ENCODE results near the gene F12. TPM values are rescaled to one million over a fixed set of nuclear protein-coding genes. Genes with fewer than 3 reads are reported as not detected.
A peak's percentile ranks its signal among the peaks of the same experiment; 100 is the strongest.
"Not testable (repeated sequence)": the region's sequence is repeated elsewhere in the genome, so short reads cannot be mapped to it uniquely, and the experiment has no call there.

Gene F12
- total RNA-seq, 4 donors from 2014 or later = 0.36 to 1.2 (median 0.95) TPM; not detected in 1

GRCh38 chr5:177425196-177425800 lies 15.9 kb upstream of the F12 start:
- no peaks in the 10 kb centered on the region for H3K9me3 ChIP-seq
- peak overlapping the region; percentile 59 to 64 (median 63) for H3K4me3 ChIP-seq
- DNase-seq (no peak), ATAC-seq (no peak)
- no peaks in the 10 kb centered on the region for H3K27me3 ChIP-seq
- peaks cover 24% of the 10 kb centered on the region in 2 donors for H3K4me1 ChIP-seq
- intact Hi-C loops (cut with DNase I; ENCODE audit: low total_unique reads) (no loop called here), in situ Hi-C loops (cut with MboI; ENCODE audit: low sequenced_read_pairs in 4 of 4) (no loop called here)
- TF ChIP-seq POLR2A (IDR thresholded peaks at IDR 0.05) (no peak), CTCF (IDR thresholded peaks at IDR 0.05 in 4 of 5, conservative IDR thresholded peaks at IDR 0.05 in 1 of 5) (no peak)
- H3K36me3 ChIP-seq = no peaks in the 10 kb centered on the region
- H3K27ac ChIP-seq = peak overlapping the region; percentile 87 to 93 (median 89)

- Histone ChIP-seq H3K4me3 (no peak overlapping the region), H3K4me1 (peaks cover 20 to 24% of the 10 kb centered on the region in 2 donors), H3K27me3 (no peaks in the 10 kb centered on the region), H3K36me3 (no peaks in the 10 kb centered on the region), H3K9me3 (no peaks in the 10 kb centered on the region), H3K27ac (no peak overlapping the region)
- no peak for DNase-seq
- TF ChIP-seq CTCF (IDR thresholded peaks at IDR 0.05 in 4 of 5, conservative IDR thresholded peaks at IDR 0.05 in 1 of 5) = no peak
- no peak for TF ChIP-seq POLR2A (IDR thresholded peaks at IDR 0.05)
- no peak for ATAC-seq
- in situ Hi-C loops (cut with MboI; ENCODE audit: low sequenced_read_pairs in 4 of 4) = no loop called here
- intact Hi-C loops (cut with DNase I; ENCODE audit: low total_unique reads) = no loop called here
Observed at GRCh38 chr5:177423671-177424070, 14.3 kb upstream of the F12 start.

- H3K27me3 ChIP-seq = no peaks in the 10 kb centered on the region
- H3K36me3 ChIP-seq = no peaks in the 10 kb centered on the region
- DNase-seq (no peak), ATAC-seq (no peak)
- H3K9me3 ChIP-seq = no peaks in the 10 kb centered on the region
- H3K27ac ChIP-seq = no peak overlapping the region
- intact Hi-C loops (cut with DNase I; ENCODE audit: low total_unique reads) (no loop called here), in situ Hi-C loops (cut with MboI; ENCODE audit: low sequenced_read_pairs in 4 of 4) (no loop called here)
- H3K4me1 ChIP-seq = peaks cover 3 to 6% of the 10 kb centered on the region in 2 donors
- H3K4me3 ChIP-seq = no peak overlapping the region
- TF ChIP-seq CTCF (IDR thresholded peaks at IDR 0.05 in 4 of 5, conservative IDR thresholded peaks at IDR 0.05 in 1 of 5) (no peak), POLR2A (IDR thresholded peaks at IDR 0.05) (no peak)
Observed at GRCh38 chr5:177421062-177421798, 11.9 kb upstream of the F12 start.

GRCh38 chr5:177420472-177420871 lies 11.1 kb upstream of the F12 start:
- H3K27me3 ChIP-seq; ATAC-seq; H3K9me3 ChIP-seq; H3K4me1 ChIP-seq; DNase-seq; in situ Hi-C loops (cut with MboI; ENCODE audit: low sequenced_read_pairs in 4 of 4); H3K27ac ChIP-seq; intact Hi-C loops (cut with DNase I; ENCODE audit: low total_unique reads); H3K4me3 ChIP-seq; H3K36me3 ChIP-seq: not testable (repeated sequence)

- intact Hi-C loops (cut with DNase I; ENCODE audit: low total_unique reads) = no loop called here
- TF ChIP-seq POLR2A (IDR thresholded peaks at IDR 0.05) = no peak
- TF ChIP-seq CTCF (IDR thresholded peaks at IDR 0.05 in 4 of 5, conservative IDR thresholded peaks at IDR 0.05 in 1 of 5) = no peak
- no peaks in the 10 kb centered on the region for H3K4me1 ChIP-seq
- H3K27me3 ChIP-seq = no peaks in the 10 kb centered on the region
- H3K4me3 ChIP-seq = no peak overlapping the region
- DNase-seq (no peak), ATAC-seq (no peak)
- no peaks in the 10 kb centered on the region for H3K9me3 ChIP-seq
- no peak overlapping the region for H3K27ac ChIP-seq
- in situ Hi-C loops (cut with MboI; ENCODE audit: low sequenced_read_pairs in 4 of 4) = no loop called here
- no peaks in the 10 kb centered on the region for H3K36me3 ChIP-seq
Observed at GRCh38 chr5:177419046-177419445, 9.7 kb upstream of the F12 start.

- intact Hi-C loops (cut with DNase I; ENCODE audit: low total_unique reads); ATAC-seq; H3K4me3 ChIP-seq; H3K27me3 ChIP-seq; H3K27ac ChIP-seq; DNase-seq; H3K9me3 ChIP-seq; in situ Hi-C loops (cut with MboI; ENCODE audit: low sequenced_read_pairs in 4 of 4); H3K36me3 ChIP-seq; H3K4me1 ChIP-seq: not testable (repeated sequence)
Observed at GRCh38 chr5:177417081-177417480, 7.7 kb upstream of the F12 start.

Measured in gastrocnemius medialis (tissue), 4 donors.